Natural killer cell (primary cell): ENCODE data around the gene CILP. TPM values are rescaled to one million over a fixed set of nuclear protein-coding genes. Genes with fewer than 3 reads are reported as not detected.

Experiments used
- ATAC-seq, 3 donors: fragments of 150-1000 bp in 2 of 3; fragments of 200-7000 bp in 1 of 3; cut with Tn5 transposase; 1 replicate in 1 of 3; 2 replicates in 2 of 3; pipeline ENCODE4 v1.10.0; 2021; ENCODE audit warnings: mild to moderate bottlenecking in 2 of 3, moderate library complexity in 2 of 3
- DNase-seq, 2 donors: peaks; one replicate each; pipeline versions ENCODE4 v3.0.0 to v3.0.0-alpha.2; 2013 to 2021; ENCODE audit warnings: mixed read lengths in 1 of 2
- H3K27ac ChIP-seq: one replicate; pipeline ENCODE4 v1.5.1; 2013; ENCODE audit warnings: mild to moderate bottlenecking, low read length
- H3K27me3 ChIP-seq: one replicate; pipeline ENCODE4 v1.6.1; 2013; ENCODE audit warnings: low read length; ENCODE audit not compliant: control insufficient read depth, insufficient read depth
- H3K36me3 ChIP-seq: one replicate; pipeline ENCODE4 v1.6.1; 2013; ENCODE audit warnings: low read length; ENCODE audit not compliant: control insufficient read depth, insufficient read depth
- H3K4me1 ChIP-seq: one replicate; pipeline ENCODE4 v1.6.1; 2013; ENCODE audit warnings: low read length; ENCODE audit not compliant: control insufficient read depth, insufficient read depth
- H3K4me3 ChIP-seq: one replicate; pipeline ENCODE4 v1.5.1; 2013; ENCODE audit warnings: low read length
- H3K9me3 ChIP-seq: one replicate; pipeline ENCODE4 v1.6.1; 2013; ENCODE audit warnings: low read length; ENCODE audit not compliant: control insufficient read depth, insufficient read depth
- H3K27ac Mint-ChIP-seq, 2 donors: one replicate each; pipeline ENCODE4 v1.8.0; 2022; ENCODE audit warnings: mild to moderate bottlenecking in 2 of 2, mixed read lengths in 2 of 2, moderate library complexity in 1 of 2
- H3K27me3 Mint-ChIP-seq, 2 donors: one replicate each; pipeline ENCODE4 v1.8.0; 2022; ENCODE audit warnings: low read depth in 2 of 2, mixed read lengths in 2 of 2
- H3K36me3 Mint-ChIP-seq: one replicate; pipeline ENCODE4 v1.8.0; 2022; ENCODE audit warnings: mixed read lengths
- H3K4me1 Mint-ChIP-seq, 2 donors: one replicate each; pipeline ENCODE4 v1.8.0; 2022; ENCODE audit warnings: mixed read lengths in 2 of 2
- H3K4me3 Mint-ChIP-seq: one replicate; pipeline ENCODE4 v1.8.0; 2022; ENCODE audit warnings: mild to moderate bottlenecking, moderate library complexity, mixed read lengths
- H3K9me3 Mint-ChIP-seq, 2 donors: one replicate each; pipeline ENCODE4 v1.8.0; 2022; ENCODE audit warnings: mixed read lengths in 2 of 2
- CTCF ChIP-seq: fragments of 200-600 bp; IDR thresholded peaks from one replicate; pipeline ENCODE4 v1.8.0; 2022; ENCODE audit warnings: antibody characterized with exemption
- WGBS: methylation state at CpG from one replicate; pipeline ENCODE4 v1.1.7; 2013; ENCODE audit warnings: missing lambda C conversion rate; ENCODE audit not compliant: insufficient coverage; 5-methylcytosine and 5-hydroxymethylcytosine counted together
- intact Hi-C: fragments of 100-400 bp; cut with micrococcal nuclease; formaldehyde crosslinking; loops from one replicate; pipeline ENCODE4 v1.14.2; 2022
- total RNA-seq, 4 donors: library from RNA; stranded (reverse); fragments of 120-200 nt in 1 of 4; gene quantifications; one replicate each; pipeline versions ENCODE4 v1.2.3 to v1.2.4, GENCODE V29; 2013 to 2022

CILP gene
- total RNA-seq, 3 donors from 2014 or later (not counting 1 experiment from before 2014, with no cell fraction given): 0.24 to 0.61 (median 0.35) TPM

DNA sequence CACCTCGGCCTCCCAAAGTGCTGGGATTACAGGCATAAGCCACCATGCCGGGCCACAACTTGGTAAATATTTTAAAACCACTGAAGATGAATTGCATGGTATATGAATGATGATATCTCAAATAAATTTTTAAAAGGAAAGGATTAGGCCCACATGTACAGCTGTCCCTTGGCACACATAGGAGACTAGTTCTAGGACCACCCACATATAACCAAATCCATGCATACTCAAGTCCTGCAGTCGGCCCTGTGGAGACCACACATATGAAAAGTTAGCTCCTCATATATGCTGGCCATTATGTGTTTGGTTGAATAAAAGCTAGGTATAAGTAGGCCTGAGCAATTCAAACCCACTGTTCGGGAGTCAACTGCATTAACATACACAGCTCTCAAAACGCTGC lies 36.8 kb downstream of the CILP start:
- 97% methylated on average over 3 of the region's 5 CpGs for WGBS
- Mint-ChIP-seq H3K4me3 (no peak overlapping the region), H3K4me1 (no peaks in the 10 kb centered on the region), H3K36me3 (no peaks in the 10 kb centered on the region), H3K27ac (no peak overlapping the region), H3K9me3 (no peaks in the 10 kb centered on the region), H3K27me3 (no peaks in the 10 kb centered on the region)
- DNase-seq (no peak), ATAC-seq (no peak)
- no peaks in the 10 kb centered on the region for H3K4me1 ChIP-seq
- no peak overlapping the region for H3K4me3 ChIP-seq
- peaks cover 68% of the 10 kb centered on the region for H3K36me3 ChIP-seq
- intact Hi-C loops: no loop called here
- TF ChIP-seq CTCF: no peak
- H3K27ac ChIP-seq: no peak overlapping the region
- H3K27me3 ChIP-seq: no peaks in the 10 kb centered on the region
- H3K9me3 ChIP-seq: no peaks in the 10 kb centered on the region

GRCh38 chr15:65172531-65172930 lies 38.7 kb downstream of the CILP start:
- TF ChIP-seq CTCF: no peak
- no peaks in the 10 kb centered on the region for H3K4me1 Mint-ChIP-seq
- ATAC-seq (no peak), DNase-seq (no peak)
- no peaks in the 10 kb centered on the region for H3K9me3 Mint-ChIP-seq
- no peak overlapping the region for H3K4me3 Mint-ChIP-seq
- H3K27me3 Mint-ChIP-seq: no peaks in the 10 kb centered on the region
- intact Hi-C loops: no loop called here
- no peaks in the 10 kb centered on the region for H3K4me1 ChIP-seq
- no peak overlapping the region for H3K27ac Mint-ChIP-seq
- H3K27me3 ChIP-seq: no peaks in the 10 kb centered on the region
- H3K4me3 ChIP-seq: no peak overlapping the region
- 91% methylated on average over 5 of the region's 5 CpGs for WGBS
- no peak overlapping the region for H3K27ac ChIP-seq
- H3K36me3 Mint-ChIP-seq: no peaks in the 10 kb centered on the region
- H3K36me3 ChIP-seq: peaks cover 49% of the 10 kb centered on the region
- no peaks in the 10 kb centered on the region for H3K9me3 ChIP-seq

- Histone ChIP-seq H3K27ac (no peak overlapping the region), H3K9me3 (no peaks in the 10 kb centered on the region), H3K27me3 (no peaks in the 10 kb centered on the region), H3K36me3 (peaks cover 48% of the 10 kb centered on the region), H3K4me1 (no peaks in the 10 kb centered on the region), H3K4me3 (no peak overlapping the region)
- ATAC-seq (no peak), DNase-seq (no peak)
- WGBS: 98% methylated on average over 4 of the region's 5 CpGs
- Mint-ChIP-seq H3K27ac (no peak overlapping the region), H3K4me3 (no peak overlapping the region), H3K9me3 (no peaks in the 10 kb centered on the region), H3K27me3 (no peaks in the 10 kb centered on the region), H3K36me3 (no peaks in the 10 kb centered on the region), H3K4me1 (no peaks in the 10 kb centered on the region)
- intact Hi-C loops: no loop called here
- TF ChIP-seq CTCF: no peak
Measured at GRCh38 chr15:65171428-65171827, 39.8 kb downstream of the CILP start.

DNA sequence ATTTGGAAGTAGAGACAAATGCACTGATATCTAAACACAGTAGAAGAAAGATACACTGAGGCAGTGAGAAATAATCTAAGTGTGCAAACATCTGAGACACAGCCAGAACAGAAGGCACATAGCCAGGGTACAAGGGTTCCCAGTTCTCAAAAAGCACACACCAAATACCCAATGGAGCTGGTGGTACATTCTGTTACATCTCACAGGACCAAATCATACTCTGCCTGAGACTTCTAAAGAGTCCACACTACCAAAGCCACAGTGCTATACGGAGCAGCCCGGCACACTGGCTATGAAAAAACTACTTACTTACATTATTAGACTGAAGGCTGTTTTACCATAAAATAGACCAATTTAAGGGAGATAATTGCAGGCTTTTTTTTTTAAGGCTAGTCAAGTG lies 45.4 kb downstream of the CILP start:
- Mint-ChIP-seq H3K36me3 (peaks cover 5% of the 10 kb centered on the region), H3K27me3 (no peaks in the 10 kb centered on the region), H3K4me1 (peaks cover 1 to 2% of the 10 kb centered on the region in 2 donors), H3K9me3 (no peaks in the 10 kb centered on the region), H3K27ac (no peak overlapping the region), H3K4me3 (no peak overlapping the region)
- intact Hi-C loops: no loop called here
- no peak for TF ChIP-seq CTCF
- DNase-seq: no peak
- ATAC-seq: no peak
- Histone ChIP-seq H3K36me3 (peaks cover 37% of the 10 kb centered on the region), H3K9me3 (no peaks in the 10 kb centered on the region), H3K27ac (no peak overlapping the region), H3K27me3 (no peaks in the 10 kb centered on the region), H3K4me1 (no peaks in the 10 kb centered on the region), H3K4me3 (no peak overlapping the region)
- 100% methylated on average over 1 of the region's 2 CpGs for WGBS
